GM18502 (cell line): ENCODE data around the gene TPCN1.

ENCODE experiments used
- ATAC-seq: cut with Tn5 transposase; IDR thresholded peaks from one replicate; pipeline ENCODE4 v1.9.1; 2021; ENCODE audit warnings: mild to moderate bottlenecking; ENCODE audit not compliant: unreplicated experiment, poor library complexity

The TPCN1 gene

DNA sequence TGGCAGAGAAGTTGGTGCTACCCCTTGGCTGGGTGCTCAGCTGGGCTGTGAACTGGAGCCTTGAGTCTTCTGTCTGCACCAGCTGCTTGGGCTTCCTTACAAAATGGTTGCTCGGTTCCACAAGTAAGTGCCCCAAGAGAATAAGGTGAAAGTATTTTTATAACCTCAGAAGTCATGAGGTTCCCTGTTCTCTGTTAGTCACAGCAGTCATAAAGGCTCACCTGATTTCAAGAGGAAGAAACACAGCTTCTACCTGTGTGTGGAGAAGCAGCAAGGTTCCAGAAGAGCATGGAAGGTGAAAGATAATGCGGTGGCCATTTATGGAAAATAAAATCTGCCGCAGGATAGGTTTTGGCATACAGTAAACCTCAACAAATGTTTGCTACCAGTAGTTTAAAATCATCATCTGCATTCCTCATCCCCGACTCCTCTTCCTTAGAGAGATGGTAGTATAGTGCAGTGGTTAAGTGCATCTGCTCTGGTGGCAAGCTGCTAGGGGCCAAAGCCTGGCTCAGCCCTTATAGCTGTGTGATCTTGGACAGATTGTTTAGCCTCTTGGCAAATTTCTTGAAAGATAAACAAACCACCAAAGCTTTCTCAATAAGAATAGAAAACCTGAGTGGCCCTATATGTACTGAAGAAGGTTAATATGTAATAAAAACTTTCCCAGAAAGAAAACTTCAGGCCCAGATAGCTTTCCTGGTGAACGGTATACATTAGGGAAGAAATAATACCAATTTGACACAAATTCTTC, 32.4 kb downstream of the TPCN1 start:
- no peak for ATAC-seq

GRCh38 chr12:113254298-113254697, 33.0 kb downstream of the TPCN1 start:
- no peak for ATAC-seq

DNA sequence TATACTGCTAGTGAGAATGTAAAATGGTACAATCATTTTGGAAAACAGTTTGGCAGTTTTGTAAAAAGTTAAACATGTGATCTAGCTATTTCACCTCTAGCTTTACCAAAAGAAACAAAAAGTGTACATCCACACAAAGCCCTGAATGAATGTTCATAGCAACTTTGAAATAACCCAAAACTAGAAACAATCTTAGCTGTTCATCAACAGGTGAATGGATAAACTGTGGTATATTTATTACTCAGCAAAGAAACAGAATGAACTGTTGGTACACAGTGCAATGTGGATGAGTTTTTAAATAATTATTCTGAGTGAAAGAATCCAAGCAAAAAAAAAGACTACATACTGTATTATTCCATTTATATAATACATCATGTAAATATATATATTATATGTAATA, 36.3 kb downstream of the TPCN1 start:
- no peak for ATAC-seq

GRCh38 chr12:113260127-113260526, 38.9 kb downstream of the TPCN1 start:
- ATAC-seq, result no peak

GRCh38 chr12:113260636-113261300, 39.5 kb downstream of the TPCN1 start:
- ATAC-seq, result no peak

- no peak for ATAC-seq
Observed at GRCh38 chr12:113261847-113262470, 40.7 kb downstream of the TPCN1 start.

DNA sequence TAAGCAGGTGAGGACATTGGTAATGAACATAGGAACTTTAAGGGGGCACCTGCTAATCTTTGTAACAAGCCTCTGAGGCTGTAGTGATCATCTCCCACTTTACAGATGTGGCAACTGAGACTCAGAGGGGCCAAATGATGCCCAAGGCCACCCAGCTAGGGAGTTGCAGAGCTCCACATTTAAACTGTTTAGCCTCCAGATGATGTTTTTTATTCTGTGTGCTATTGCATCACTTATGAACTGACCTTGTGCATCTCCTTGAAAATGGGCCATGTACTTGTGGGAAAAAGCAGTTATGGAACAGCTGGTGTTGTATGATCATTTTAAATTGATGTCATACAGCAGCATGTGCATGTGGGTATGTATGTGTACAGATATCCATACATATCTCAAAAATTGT, 41.4 kb downstream of the TPCN1 start:
- no peak for ATAC-seq

DNA sequence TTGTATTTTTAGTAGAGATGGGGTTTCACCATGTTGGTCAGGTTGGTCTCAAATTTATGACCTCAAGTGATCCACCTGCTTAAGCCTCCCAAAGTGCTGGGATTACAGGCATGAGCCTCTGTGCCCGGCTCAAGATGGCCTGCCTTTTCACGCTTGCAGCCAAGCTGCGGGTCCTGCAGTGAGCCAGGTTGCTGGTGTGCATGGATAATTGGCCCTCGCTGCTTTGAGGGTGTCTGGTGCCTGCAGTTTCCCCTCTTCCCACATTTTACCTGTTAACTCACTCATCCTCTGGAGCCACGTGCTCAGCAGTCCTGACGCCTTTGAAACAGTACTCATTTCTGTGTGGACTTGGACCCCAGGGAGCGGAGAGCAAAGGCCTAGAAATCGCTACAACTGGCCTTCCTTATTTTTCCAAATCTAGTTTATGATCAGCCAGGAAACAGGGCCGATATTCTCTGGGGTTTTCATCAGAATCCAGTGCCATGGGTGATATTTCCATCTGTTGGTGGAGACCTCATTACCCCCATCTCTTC, 42.2 kb downstream of the TPCN1 start:
- ATAC-seq, result no peak

DNA sequence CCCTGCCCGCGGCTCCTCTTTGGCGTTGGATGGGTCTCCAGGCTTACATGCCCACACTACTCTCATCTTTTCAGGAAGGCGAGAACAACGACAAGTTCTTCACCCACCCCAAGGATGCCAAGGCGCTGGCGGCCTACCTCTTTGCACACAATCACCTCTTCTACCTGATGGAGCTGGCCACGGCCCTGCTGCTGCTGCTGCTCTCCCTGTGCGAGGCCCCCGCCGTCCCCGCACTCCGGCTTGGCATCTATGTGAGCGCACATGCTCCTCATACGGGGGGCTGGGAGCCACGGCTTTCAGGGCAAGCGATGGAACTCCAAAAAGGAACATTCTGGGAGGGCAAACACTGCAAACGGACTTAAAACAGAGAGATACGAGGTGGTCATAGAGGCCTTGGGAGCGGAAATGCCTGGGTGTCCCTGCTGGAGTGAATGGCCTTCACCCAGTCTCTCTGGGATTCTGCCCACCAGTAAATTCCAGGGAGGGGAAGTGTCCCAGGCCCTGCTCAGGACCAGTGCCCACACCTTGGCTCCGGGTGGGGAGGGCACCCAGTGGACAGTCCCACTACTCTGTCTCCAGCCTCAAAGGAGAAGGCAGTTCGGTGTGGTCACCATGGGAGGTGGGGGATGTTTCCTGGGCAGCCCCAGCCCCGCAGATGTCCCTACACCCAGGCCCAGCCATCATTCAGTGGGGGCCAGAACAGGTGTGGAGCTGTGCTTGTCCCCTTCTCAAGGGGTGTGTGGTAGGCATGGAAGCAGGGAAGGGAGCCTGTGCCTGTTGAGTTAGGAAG, 45.0 kb downstream of the TPCN1 start:
- no peak for ATAC-seq

GRCh38 chr12:113267621-113268020, 46.4 kb downstream of the TPCN1 start:
- no peak for ATAC-seq

DNA sequence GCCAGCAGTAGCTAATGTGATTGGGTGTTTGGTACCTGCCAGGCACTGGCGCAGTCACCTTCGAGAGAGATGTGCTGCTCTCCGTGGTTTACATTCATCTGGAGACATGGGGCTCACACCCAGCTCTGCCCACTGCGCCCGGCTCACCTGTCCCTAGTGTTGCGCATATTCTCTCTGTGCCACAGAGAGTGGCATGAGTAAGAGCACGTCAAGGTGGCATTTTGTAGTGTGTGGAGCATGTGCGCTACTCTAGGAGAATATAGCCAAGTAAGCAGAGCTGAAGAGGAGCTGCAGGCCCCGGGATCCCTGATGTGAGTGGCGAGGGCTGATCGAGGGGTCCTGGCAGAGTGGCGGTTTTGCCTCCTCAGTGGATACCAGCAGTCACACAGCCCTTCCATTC, 46.9 kb downstream of the TPCN1 start:
- no peak for ATAC-seq

- ATAC-seq, result no peak
Observed at GRCh38 chr12:113268621-113269020, 47.4 kb downstream of the TPCN1 start.

GRCh38 chr12:113269257-113269943, 48.1 kb downstream of the TPCN1 start:
- no peak for ATAC-seq

- no peak for ATAC-seq
Observed at GRCh38 chr12:113270709-113271009, 49.4 kb downstream of the TPCN1 start.

DNA sequence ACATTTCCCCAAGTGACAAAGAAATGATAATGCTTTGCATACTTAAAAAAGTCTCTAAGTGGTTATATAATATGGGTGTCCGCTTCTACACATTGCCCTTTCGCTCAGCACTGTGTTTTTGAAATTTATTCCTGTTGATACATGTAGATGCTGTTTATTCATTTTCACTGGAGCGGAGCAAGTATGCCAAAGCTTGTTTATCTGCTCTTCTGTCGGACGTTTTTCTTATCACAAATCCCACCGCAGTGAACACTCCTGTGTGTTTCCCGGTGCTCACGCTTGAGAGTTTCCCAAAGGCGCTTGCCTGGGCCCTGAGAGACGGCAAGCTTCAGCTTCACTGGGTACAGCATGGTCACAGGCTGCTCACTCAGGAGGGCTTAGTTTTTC, 50.2 kb downstream of the TPCN1 start:
- ATAC-seq, result no peak

GRCh38 chr12:113271853-113272561, 50.7 kb downstream of the TPCN1 start:
- no peak for ATAC-seq

DNA sequence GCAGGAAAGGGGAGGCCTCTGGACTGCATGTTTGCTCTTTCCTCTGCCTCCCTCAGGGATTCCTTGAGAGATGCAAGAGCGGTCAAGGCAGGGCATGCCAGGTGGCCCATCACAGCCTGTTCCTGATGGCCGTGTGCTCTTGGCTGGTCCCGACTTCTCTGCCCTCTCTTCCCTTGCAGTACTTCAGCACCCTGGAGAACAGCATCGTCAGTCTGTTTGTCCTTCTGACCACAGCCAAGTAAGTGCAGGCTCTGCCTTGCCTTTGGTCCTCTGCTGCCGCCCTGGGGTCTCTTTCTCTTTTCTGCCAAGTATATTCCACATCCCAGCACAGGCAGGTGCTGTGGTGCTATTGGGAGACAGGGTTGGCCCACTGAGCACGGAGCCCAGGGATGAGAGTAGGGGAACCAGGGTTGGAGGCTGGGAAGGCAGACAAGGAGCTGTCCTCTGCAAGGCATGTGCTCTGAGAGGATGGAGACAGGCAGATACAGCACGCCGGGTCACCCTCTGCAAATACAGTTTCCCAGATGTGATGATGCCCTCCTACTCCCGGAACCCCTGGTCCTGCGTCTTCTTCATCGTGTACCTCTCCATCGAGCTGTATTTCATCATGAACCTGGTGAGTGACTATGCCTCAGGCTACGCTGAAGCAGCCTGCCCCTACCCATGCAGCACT, 51.9 kb downstream of the TPCN1 start:
- ATAC-seq, result no peak

GRCh38 chr12:113274848-113275247, 53.6 kb downstream of the TPCN1 start:
- ATAC-seq, result no peak

GRCh38 chr12:113276306-113276705, 55.0 kb downstream of the TPCN1 start:
- no peak for ATAC-seq
